Midbrain (tissue), 1 donor: ENCODE data around the gene POFUT2.

Source experiments
- DNase-seq: peaks from one replicate; lab custom pipeline; 2025; lab: John Stamatoyannopoulos, UW

The POFUT2 gene

DNA sequence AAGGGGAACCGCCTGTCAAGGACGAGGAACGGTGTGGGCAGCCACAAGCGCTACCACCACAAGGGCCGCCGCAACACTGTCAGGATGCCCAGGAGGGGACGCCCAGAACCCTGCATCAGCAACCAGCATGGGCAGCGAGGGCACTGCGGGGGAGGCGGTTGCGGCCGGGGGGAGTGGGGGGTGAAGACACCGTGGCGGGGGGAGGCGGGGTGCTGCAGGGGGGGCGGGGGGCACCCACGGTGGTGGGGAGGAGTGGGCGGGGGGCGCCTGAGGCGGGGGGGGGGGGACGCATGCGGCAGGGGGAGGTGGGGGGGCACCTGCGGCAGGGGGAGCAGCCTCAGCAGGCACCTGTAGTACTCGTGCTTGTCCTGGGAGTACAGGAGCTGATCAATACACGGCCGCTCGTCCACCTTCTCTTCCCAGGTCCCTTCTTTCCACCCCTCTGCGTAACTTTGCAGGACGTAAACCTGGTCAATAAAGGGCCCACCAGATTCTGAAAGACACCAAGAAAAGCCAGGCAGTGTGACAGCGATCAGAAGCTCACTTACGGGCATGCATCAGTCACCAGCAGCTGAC, 4.6 kb downstream of the POFUT2 start:
- DNase-seq: no peak

DNA sequence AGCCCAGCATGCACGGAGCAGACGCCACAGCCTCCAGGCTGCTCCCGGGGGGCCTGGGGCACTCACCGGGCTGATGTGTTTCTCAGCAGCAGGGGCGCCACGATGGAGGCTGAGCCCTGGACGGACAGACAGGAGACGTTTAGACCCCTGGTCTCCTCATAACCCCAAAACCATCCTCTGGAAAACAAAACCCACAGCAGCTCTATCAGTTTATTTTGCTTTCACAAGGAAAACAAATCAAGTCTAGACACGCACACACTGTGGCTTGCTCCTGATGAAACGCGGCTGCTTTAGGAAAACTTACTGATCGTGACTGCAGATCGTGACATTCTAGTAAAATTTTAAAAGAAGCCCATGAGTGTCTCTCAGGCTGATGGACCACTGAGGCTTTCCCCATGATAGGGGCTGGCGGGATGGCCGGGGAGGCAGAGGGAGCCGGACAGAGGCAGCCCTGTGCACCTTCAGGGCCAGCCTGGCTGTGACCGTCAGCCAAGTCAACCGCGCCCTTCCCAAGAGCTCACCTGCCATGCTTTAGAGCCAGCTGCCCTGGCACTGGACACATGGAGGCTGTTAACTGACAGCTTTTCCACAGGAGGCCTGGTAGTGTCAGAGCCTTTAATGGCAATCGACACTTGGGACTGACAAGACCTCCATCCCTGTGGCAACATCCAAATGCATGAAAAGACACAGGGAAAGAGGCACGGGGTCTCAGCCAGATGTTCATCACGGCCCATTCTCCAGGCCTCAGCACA, 5.2 kb downstream of the POFUT2 start:
- DNase-seq: no peak

DNA sequence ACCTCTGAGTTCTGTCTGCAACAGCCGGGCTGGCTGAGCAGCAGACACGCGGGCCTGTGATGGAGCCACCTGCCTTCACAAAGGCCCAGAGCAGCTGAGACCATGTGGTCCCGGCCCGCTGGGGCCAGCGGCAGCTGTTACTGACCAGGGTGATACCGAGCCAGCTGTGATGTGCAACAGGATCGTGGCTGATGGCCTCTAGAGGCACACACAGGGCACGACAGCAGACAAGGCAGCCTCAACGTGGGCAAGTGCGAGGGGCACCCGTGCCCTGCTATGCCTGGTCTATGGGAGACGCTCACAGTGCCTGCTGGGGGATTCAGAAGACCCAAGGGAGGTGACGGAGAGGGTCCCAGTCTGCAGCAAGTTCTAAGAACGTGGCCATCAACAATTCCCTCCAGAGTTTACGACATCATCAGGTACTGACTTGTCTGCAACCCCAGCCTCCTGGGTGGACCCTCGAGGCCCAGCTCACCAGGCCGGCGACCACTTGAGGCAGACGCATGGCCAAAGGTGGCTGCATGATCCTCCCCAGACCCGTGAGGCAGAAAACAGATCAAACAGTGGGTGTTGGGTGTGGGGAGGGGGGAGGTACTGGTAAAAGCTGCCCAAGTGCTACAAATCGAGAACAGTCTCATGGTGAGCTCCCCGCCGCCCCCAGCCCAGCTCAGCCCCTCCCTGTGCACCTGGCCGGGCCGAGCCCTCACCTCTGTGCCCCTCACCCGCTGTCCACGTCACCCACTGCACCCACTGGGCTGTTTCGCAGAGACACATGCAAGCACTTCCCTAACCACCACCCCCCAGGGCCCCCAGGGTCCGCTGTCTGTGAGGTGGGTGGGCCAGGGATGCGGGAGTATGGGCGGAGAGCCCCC, 6.0 kb downstream of the POFUT2 start:
- DNase-seq: peak; percentile 14

DNA sequence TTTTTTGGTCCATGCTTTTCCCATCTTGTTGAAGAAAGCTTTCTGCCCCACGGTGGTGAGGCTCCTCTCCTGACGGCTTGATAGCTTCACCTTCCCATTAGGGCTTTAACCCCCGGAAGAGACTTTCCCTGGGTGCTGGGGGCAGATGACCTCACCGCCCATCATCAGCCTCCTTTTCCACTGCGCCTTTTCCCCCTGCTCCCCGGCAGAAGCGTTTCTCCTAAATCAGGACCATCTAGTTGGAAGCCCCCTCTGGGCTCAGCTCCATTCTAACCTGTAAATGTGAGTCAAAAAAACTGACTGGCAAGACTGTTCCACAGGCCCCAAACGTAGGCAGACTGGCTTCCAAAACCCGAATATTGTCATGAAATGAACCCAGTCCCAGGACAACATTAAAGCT, 6.7 kb downstream of the POFUT2 start:
- no peak for DNase-seq

DNA sequence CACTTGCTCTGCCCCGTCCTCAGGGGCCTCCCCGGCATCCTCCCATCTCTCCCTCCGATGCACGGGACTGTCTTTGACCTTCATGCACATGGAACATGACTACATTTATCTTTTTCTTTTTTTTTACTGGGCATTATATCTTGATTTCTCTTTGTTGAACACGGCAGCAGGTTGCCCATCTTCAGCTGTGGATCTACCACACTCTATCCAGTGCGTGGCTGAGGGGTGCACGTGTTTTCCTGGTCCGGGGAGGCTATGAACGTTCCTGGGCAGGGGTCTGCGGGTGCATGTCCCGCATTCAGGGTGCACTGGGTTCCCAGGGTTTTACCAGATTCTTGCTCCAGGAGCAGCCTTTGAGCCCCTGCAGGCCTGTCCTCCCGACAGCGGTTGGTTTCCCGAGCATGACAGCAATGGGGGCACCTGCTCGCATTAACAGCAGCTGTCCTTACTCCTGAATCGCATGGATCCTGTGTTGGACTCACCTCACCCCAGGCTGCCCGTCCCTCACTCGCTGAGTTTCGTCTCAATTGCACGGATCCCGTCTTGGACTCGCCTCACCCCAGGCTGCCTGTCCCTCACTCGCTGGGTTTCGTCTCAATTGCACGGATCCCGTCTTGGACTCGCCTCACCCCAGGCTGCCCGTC, 7.4 kb downstream of the POFUT2 start:
- DNase-seq: no peak

DNA sequence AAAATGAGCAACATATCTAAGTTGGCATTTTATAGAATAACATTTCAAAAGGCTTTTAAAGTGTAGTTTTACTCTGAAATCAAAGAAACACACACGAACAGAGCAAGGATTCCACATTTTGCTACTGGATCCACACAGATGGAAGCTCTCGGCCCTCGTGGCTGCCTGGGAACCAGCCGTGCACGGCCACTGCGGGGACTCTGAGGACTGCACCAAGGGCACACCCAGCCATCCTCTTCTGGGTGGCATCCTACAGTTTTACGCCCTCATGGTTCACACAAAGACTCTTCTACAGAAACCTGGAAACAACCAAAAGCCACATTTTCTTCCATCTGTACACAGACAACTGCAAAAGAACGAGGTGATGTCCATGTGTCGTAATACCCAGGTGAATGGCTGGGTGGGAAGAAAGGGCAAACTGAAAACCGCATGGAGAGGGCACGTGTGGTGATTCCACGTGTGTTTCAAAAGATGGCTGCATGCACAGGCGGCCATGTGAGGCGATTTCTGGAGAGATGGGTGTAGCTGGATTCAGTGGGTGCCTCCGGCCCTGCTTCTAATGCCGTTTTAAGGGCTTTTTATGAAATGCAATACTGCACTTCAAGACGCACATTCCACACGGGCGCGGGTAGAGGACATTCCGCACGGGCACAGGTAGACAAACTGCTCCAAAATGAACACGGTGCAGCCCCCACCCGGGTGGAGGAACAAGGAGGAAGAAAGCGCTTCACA, 8.1 kb downstream of the POFUT2 start:
- DNase-seq: no peak

DNA sequence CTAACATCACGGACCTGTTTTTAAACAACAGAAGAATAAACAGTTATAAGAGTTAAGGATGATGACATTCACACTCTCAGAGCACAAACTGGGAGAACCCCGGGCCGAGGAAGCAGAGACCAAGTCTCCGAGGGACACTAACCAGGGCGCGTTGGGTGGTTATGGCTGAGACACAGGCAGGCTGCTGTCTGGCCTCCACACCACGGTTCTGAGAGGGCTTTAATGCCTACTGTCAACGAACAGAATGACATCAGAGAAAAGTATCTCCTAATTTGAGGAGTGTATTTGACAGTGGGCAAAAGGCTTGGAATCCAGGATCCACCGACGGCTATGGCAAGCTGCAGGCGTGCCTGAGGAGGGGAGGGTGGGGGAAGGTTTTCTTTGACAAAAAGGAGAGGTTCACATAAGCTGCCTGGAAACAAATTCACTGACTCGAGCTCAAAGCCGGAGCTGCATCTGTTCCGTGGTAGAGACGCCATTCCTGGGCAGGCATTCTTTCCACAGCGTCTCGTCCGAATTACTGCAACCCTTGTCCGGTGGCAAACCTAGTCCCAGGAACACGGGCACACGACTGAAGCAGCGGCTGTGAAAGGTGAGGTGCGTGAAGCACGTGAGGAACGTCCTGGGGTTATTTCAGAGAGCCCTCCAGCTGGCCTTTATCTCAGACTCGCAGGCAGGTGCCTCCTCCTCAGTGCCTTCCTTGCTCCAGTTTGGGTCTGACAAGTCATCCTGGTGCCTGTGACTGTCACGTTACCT, 9.4 kb downstream of the POFUT2 start:
- DNase-seq: no peak

DNA sequence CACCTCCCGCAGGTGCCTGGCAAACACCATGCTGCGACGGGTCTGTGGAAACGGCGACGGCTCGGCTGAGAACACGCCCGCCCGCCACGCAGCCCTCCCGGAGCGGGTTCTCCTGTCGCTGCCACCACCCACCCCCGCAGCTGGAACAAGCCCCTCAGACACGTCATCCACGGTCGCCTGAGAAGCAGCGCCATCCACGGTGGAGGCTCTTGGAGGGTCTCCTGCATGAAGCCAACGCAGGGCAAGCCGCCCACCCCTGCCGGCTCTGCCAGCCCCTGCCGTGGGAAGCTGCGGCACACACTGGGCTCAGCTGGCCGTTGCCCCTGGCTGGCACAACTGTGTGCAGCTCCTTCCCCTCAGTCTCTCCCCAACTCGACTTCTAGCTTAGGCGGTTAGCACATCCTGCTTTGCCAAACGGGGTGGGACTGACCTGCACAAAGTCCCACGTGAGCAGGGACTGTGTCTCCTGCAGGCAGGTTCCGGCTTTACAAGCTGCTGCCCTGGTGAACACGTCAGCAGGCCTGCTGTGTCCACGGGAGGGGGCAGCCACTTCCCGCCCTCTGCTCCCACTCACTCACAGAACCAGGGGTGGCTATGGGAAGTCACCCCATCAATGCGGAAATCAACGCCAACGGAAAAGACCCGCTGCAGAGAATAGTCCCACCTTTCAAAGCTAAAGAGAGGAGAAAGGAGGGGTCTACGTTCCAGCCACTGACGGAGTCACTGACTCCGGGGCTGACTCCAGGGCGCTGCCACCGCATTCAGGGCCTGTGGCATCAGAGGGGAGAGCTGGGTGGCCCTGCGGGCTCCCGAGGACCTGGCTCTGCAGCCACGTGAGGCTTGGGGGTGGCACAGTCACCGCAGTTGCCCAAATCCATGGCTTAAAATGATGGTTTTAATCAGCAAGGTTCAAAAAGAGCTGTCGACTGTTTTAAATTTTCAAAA, 10.3 kb downstream of the POFUT2 start:
- no peak for DNase-seq

DNA sequence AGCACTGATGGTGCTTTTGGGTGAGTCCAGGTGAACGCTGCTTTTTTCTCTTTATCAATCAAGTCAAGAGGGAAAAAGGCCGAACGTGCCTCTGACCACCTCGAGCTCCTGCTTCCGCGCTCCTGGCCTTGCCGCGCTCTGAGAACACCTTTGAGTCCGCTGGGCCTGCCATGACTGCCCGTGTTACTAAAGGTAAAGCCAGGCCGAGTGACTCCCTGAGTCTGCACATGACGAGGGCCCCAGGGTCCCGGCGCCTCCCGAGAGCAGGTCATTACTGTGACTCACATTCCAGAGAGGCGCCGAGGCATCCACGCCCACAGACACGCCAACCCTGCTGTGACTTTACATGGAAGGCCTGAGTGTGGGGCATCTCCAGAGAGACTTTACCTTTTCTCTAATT, 11.1 kb downstream of the POFUT2 start:
- no peak for DNase-seq

DNA sequence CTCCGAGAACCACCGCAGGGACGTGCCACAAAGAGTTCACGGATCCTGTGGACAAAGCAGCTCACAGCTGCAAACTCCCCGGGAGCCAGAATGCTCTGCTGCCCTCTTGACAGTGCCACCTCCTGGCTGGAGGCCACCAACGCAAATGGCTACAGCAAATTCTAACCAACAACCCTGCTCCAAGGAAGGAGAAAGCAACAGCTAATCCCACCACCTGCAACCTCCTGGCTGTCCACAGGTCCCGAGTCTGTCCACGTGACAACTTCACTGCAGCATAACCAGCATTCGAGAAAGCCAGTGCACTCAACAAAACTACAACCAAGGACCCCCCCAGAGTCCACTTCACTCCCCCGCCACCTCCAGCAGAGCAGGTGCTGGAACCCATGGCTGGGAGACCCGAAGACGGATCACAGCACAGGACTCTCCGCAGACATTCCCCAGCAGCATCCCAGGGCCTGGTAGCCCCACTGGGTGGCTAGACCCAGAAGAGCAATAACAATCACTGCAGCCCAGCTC, 17.3 kb downstream of the POFUT2 start:
- DNase-seq: no peak

DNA sequence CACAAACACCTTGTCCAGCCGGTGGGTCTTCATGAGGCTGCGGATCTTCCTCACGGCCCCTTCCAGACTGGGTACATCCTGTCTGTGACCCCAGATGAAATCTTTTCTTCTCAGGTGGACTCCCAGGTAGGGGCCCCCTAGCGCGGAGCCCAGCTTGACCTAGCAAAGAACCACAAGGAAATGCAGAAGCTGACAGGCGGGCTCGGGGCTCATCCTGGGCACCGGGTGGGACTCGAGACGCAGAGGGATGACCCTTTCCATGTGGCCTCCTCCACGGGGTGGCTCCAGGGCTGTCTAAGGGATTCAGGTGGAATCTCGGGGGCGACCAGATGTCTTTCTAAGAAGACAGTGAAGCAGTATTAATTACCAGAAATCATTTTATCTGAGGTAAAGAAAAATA, 17.8 kb downstream of the POFUT2 start:
- no peak for DNase-seq

DNA sequence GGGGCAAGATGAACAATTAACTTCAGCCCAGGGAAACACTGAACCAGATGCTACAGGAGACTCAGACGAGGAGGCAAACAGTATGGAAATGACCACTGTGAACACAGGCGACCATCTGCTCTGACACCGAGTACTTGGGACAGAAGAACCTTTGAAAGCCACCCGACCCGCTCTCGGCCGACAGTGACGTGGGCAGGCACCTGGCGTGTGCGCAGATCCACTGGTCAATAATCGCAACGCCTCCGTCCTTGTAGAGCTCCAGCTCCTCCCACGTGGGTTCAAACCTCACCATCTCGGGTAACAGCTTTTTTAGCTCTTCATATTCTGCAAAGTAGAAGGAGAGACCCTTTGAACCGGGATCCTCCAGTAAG, 20.3 kb downstream of the POFUT2 start:
- DNase-seq: no peak

DNA sequence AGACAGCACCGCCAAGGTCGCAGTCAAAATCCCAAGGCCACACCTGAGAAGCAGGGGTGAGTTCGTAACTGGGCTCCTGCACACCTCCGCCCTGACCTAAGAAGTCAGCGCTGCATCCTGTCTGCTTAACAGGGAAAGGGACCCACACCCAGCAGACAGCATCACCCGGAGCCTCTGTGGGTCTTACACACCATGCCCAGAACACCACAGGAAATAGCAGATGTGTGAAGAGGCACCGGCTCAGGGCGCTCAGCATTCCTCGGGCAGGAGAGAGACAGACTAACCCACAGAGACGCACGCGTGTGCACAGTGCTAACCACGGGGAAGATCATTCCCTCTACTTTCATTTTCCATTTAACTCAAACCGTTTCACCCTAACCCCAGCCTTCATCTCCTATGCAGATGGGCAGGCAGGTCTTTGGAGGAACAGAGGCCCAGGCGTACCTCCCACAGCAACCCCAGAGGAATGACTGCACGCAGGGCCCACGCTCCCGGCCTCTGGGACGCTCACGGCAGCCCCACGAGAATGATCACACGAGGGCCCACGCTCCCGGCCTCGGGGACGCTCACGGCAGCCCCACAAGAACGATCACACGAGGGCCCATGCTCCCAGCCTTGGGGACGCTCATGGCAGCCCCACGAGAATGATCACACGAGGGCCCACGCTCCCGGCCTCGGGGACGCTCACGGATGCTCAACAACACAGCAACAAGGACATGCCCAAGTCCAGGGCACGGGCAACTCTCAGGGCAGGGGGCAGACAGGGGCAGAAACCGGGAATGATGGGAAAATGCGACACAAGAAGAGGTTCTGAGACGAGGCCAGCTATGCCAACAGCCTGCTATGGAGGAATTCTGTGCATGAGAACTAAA, 20.9 kb downstream of the POFUT2 start:
- no peak for DNase-seq

DNA sequence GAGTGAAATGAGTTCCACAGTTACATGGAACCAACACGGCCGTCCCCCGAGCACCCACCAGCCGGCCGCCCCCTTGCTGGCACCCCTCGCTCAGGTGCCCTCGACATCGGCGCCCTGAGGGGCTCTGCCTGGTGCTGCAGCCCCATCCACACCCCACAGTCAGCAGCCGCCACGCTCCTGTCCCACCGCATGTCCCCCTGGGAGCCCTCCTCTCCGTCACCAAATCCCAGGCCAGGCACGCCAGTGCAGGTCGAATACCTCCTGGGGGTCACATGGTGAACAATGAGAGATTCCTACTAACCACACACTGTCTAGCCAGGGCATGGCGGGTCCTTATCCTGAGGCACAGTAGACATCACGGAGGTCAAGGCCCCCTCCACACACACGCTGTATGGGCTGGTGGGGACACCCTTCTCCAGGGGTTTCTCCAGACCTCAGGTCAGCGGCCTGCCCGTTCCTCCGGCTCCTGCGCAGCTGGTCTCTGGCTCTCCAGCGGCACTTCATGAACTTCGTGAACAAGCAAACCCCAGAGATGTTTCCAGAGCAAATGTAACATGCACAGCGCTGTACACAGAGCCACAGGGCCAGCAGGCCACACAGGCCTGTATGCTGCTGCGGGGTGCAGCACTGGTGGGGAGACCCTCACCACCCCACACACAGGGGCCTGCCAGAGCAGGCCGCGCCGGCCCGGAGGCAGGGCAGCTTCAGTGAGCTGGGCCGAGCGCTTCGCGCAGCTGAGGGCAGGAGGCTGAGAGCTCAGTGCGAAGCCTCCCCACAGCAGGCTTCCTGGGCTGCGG, 21.8 kb downstream of the POFUT2 start:
- no peak for DNase-seq

DNA sequence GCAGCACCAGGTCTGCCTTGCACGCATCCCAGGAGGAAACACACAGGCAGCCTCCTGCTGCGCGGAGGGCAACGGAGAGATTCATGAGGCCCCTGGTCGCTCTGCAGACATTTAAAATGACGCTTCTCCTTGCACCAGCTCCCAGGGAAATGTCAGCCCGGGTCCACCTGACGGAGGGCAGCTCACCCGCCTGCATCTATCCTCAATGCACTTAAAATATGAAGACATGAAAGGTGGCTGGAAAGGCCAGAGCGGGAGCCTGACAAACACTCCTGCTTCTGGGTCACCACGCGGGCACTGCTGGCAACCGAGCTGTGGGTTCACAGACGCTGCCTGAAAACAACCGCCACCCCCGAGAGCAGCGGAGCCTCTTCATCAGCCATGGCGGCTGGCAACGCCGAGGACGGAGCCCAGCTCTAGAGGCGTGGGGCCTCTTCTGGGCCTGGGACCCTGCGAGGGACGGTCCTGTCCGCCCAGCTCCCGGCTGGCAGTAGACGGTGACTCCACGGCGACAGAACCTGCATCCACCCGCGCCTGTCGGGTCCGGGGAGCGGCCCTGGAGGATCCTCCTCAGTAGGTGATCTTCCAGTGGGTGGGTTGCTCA, 22.7 kb downstream of the POFUT2 start:
- DNase-seq: no peak

DNA sequence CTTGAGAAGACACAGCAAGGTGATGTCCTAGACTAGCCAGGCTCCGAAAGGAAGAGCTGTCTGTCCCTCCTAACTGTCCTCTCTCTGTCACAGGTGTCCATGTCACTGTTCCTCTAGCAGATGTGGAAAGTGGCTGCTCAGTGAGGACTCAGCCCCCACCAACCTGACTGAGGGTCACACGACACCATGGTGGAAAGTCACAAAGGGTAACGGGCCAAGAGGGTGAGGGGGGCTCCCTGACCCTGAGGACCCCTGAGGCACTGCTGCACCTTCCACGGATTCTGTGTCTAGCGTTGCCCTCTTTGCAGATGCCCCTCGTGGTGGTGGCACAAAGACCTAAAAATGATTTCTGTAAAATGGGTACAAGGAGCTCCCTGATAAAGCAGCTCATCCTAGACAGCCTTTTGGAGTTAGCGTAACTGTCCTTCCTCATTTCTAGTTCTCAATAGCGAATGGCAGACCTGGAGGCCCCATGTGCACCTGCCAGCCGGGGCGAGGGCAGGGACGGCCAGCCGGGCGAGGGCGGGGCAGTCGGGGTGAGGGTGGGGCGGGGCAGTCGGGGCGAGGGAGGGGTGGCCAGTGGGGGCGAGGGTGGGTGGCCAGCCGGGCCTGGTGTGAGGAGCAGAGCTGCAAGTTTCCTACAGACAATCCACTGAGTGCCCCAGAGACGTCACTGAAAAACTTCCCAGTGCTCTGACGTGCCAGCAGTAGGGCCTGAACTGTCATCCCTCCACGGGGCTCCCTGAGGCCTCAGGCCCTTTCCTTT, 23.4 kb downstream of the POFUT2 start:
- DNase-seq: no peak

DNA sequence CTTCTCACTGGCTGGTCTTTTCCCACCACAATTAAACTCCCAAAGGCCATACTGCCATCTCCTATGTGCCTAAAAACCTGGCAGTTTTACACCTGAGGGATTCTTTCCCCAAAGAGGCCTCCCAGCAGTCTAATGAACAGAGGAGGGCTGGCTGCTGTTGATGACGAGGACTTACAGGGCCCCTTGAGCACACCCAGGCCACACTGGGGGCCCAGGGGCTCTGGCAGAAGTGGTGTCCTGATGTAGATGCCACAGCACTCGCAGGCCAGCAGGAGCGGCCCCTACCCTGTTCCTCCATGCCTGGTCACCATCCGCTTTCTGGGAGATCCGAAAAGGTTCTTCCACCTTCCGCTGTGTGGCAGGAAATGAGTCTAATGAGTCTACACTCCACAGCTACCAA, 24.2 kb downstream of the POFUT2 start:
- no peak for DNase-seq
